IMR-90 (cell line): ENCODE results near the gene KRTAP21-1. TPM values are rescaled to one million over a fixed set of nuclear protein-coding genes. Genes with fewer than 3 reads are reported as not detected.

ENCODE experiments used
- ATAC-seq: fragments of 200-7000 bp; cut with Tn5 transposase; 2 replicates; pipeline ENCODE4 v1.9.1; 2020; ENCODE audit warnings: low read depth, mild to moderate bottlenecking, moderate library complexity
- BruUV-seq: library from RNA; stranded (reverse); fragments of 400-500 nt; replicated peaks from 2 replicates; lab custom pipeline; 2021; lab: Mats Ljungman, UMichigan
- CTCF ChIA-PET: fragments of 300-600 bp; formaldehyde crosslinking; extraction: SDS; loops from one replicate; lab custom pipeline; 2021; ENCODE audit warnings: antibody characterized with exemption; lab: Yijun Ruan, JAX
- POLR2A ChIA-PET: fragments of 300-600 bp; sonication (Branson Sonifier 250); formaldehyde crosslinking; loops from one replicate; lab custom pipeline; 2022; ENCODE audit warnings: antibody characterized with exemption; ENCODE audit not compliant: unreplicated experiment; lab: Charles Lee
- DNase-seq: peaks from one replicate; pipeline ENCODE4 v3.0.0; 2013
- H2AFZ ChIP-seq: replicated peaks from 2 replicates; pipeline ENCODE3; 2013; ENCODE audit warnings: low read length, mild to moderate bottlenecking; ENCODE audit not compliant: poor library complexity
- H2AK5ac ChIP-seq: 2 replicates; pipeline ENCODE4 v1.6.1; 2013; ENCODE audit warnings: low read depth, low read length, inconsistent platforms
- H2AK9ac ChIP-seq: replicated peaks from 2 replicates; pipeline ENCODE3; 2013; ENCODE audit warnings: mild to moderate bottlenecking, low read depth, low read length, moderate library complexity; ENCODE audit not compliant: poor library complexity
- H2BK120ac ChIP-seq: 2 replicates; pipeline ENCODE4 v1.6.1; 2013; ENCODE audit warnings: low read depth, low read length, inconsistent platforms
- H2BK15ac ChIP-seq: 3 replicates; pipeline ENCODE4 v1.6.1; 2013; ENCODE audit warnings: low read depth, low read length, inconsistent platforms
- H2BK20ac ChIP-seq: 2 replicates; pipeline ENCODE4 v1.6.1; 2013; ENCODE audit warnings: low read depth, mild to moderate bottlenecking, inconsistent platforms, low read length, moderate library complexity
- H2BK5ac ChIP-seq: 2 replicates; pipeline ENCODE4 v1.6.1; 2013; ENCODE audit warnings: mild to moderate bottlenecking, low read depth, low read length, inconsistent platforms; ENCODE audit not compliant: poor library complexity, severe bottlenecking
- H3K14ac ChIP-seq: replicated peaks from 2 replicates; pipeline ENCODE4 v1.6.1; 2013; ENCODE audit warnings: low read depth, low read length, inconsistent platforms
- H3K18ac ChIP-seq: 2 replicates; pipeline ENCODE4 v1.6.1; 2013; ENCODE audit warnings: low read depth, low read length, control low read depth
- H3K23ac ChIP-seq: 2 replicates; pipeline ENCODE4 v1.6.1; 2013; ENCODE audit warnings: low read depth, low read length, inconsistent platforms
- H3K27ac ChIP-seq: 2 replicates; pipeline ENCODE4 v1.5.1; 2013; ENCODE audit warnings: mild to moderate bottlenecking, control low read depth, low read length; ENCODE audit not compliant: insufficient read depth
- H3K27me3 ChIP-seq: 2 replicates; pipeline ENCODE4 v1.6.1; 2013; ENCODE audit warnings: low read length; ENCODE audit not compliant: control insufficient read depth, insufficient read depth
- H3K36me3 ChIP-seq: 2 replicates; pipeline ENCODE4 v1.6.1; 2013; ENCODE audit warnings: low read length, mixed read lengths; ENCODE audit not compliant: control insufficient read depth, insufficient read depth
- H3K4ac ChIP-seq: 2 replicates; pipeline ENCODE4 v1.6.1; 2013; ENCODE audit warnings: low read depth, low read length, inconsistent platforms
- H3K4me1 ChIP-seq: 2 replicates; pipeline ENCODE4 v1.6.1; 2013; ENCODE audit warnings: low read length, mixed read lengths; ENCODE audit not compliant: control insufficient read depth, insufficient read depth
- H3K4me2 ChIP-seq: 2 replicates; pipeline ENCODE4 v1.6.1; 2013; ENCODE audit warnings: low read depth, mild to moderate bottlenecking, control low read depth, low read length, moderate library complexity
- H3K4me3 ChIP-seq: 2 replicates; pipeline ENCODE4 v1.5.1; 2013; ENCODE audit warnings: low read depth, mild to moderate bottlenecking, control low read depth, low read length, moderate library complexity; ENCODE audit not compliant: insufficient read depth
- H3K56ac ChIP-seq: 2 replicates; pipeline ENCODE4 v1.6.1; 2013; ENCODE audit warnings: low read length, inconsistent platforms; ENCODE audit not compliant: insufficient read depth; ENCODE audit errors: extremely low read depth
- H3K79me1 ChIP-seq, 2 experiments: 2 replicates each; pipeline ENCODE4 v1.6.1; 2013; ENCODE audit warnings: low read length in 2 of 2, inconsistent platforms in 1 of 2, low read depth in 1 of 2
- H3K9ac ChIP-seq: 2 replicates; pipeline ENCODE4 v1.6.1; 2013; ENCODE audit warnings: low read depth, low read length, control low read depth
- H3K9me1 ChIP-seq: 2 replicates; pipeline ENCODE4 v1.6.1; 2013; ENCODE audit warnings: low read length, inconsistent platforms; ENCODE audit not compliant: insufficient read depth
- H3K9me3 ChIP-seq: 2 replicates; pipeline ENCODE4 v1.6.1; 2013; ENCODE audit warnings: low read length; ENCODE audit not compliant: control insufficient read depth, insufficient read depth
- H4K20me1 ChIP-seq: 2 replicates; pipeline ENCODE4 v1.6.1; 2013; ENCODE audit warnings: low read length, inconsistent platforms; ENCODE audit not compliant: insufficient read depth
- H4K5ac ChIP-seq: 2 replicates; pipeline ENCODE4 v1.6.1; 2013; ENCODE audit warnings: mild to moderate bottlenecking, low read depth, low read length, control low read depth
- H4K8ac ChIP-seq, 2 experiments: 2 replicates each; pipeline ENCODE4 v1.6.1; 2013; ENCODE audit warnings: low read depth in 2 of 2, low read length in 2 of 2, control low read depth in 1 of 2, inconsistent platforms in 1 of 2
- H4K91ac ChIP-seq: 2 replicates; pipeline ENCODE4 v1.6.1; 2013; ENCODE audit warnings: low read depth, low read length, inconsistent platforms; ENCODE audit not compliant: insufficient read depth
- BHLHE40 ChIP-seq: fragments of 150-350 bp; IDR thresholded peaks from 2 replicates; pipeline ENCODE4 v1.6.1; 2016; ENCODE audit warnings: mild to moderate bottlenecking, low read depth, low read length
- ELK1 ChIP-seq: fragments of 150-350 bp; IDR thresholded peaks from 2 replicates; pipeline ENCODE4 v1.6.1; 2016; ENCODE audit warnings: low read depth, mild to moderate bottlenecking, low read length, moderate library complexity, borderline replicate concordance
- FOS ChIP-seq: fragments of 150-350 bp; IDR thresholded peaks from 2 replicates; pipeline ENCODE4 v1.6.1; 2016; ENCODE audit warnings: low read depth, low read length
- MAZ ChIP-seq: IDR thresholded peaks from 2 replicates; pipeline ENCODE4 v1.6.1; 2012; ENCODE audit warnings: low read depth, mild to moderate bottlenecking, low read length, improper control_type of control experiment, moderate library complexity, borderline replicate concordance
- MXI1 ChIP-seq: IDR thresholded peaks from 2 replicates; pipeline ENCODE4 v1.6.1; 2012; ENCODE audit warnings: low read depth, mild to moderate bottlenecking, low read length, moderate library complexity, borderline replicate concordance
- NFE2L2 ChIP-seq: fragments of 150-350 bp; IDR thresholded peaks from 2 replicates; pipeline ENCODE4 v1.6.1; 2016; ENCODE audit warnings: low read depth, mild to moderate bottlenecking, low read length
- RAD21 ChIP-seq: IDR thresholded peaks from 2 replicates; pipeline ENCODE4 v1.6.1; 2012; ENCODE audit warnings: low read length, improper control_type of control experiment
- RCOR1 ChIP-seq: IDR thresholded peaks from 2 replicates; pipeline ENCODE4 v1.6.1; 2012; ENCODE audit warnings: mild to moderate bottlenecking, low read length, improper control_type of control experiment; ENCODE audit not compliant: insufficient replicate concordance
- RFX5 ChIP-seq: IDR thresholded peaks from 2 replicates; pipeline ENCODE4 v1.8.0; 2012; ENCODE audit warnings: low read depth, mild to moderate bottlenecking, low read length, moderate library complexity
- SMC3 ChIP-seq: fragments of 150-350 bp; IDR thresholded peaks from 2 replicates; pipeline ENCODE4 v1.6.1; 2016; ENCODE audit warnings: low read depth, mild to moderate bottlenecking, antibody characterized with exemption, low read length, moderate library complexity
- USF2 ChIP-seq: fragments of 150-350 bp; IDR thresholded peaks from 2 replicates; pipeline ENCODE4 v1.6.1; 2017; ENCODE audit warnings: mild to moderate bottlenecking, antibody characterized with exemption, low read length, low read depth
- WGBS, 2 experiments: methylation state at CpG; one replicate each; pipeline versions ENCODE4 v1.1.5 to v1.1.7; 2013; ENCODE audit warnings: missing lambda C conversion rate in 2 of 2; ENCODE audit not compliant: insufficient read length in 1 of 2; ENCODE audit errors: extremely low coverage in 2 of 2; 5-methylcytosine and 5-hydroxymethylcytosine counted together
- dilution Hi-C: fragments of 300-500 bp; cut with HindIII; formaldehyde crosslinking; loops from one replicate; pipeline ENCODE4 v1.14.3; 2018; ENCODE audit warnings: low sequenced_read_pairs; ENCODE audit not compliant: unreplicated experiment
- in situ Hi-C: fragments of 300-500 bp; cut with MboI; formaldehyde crosslinking; loops from 3 replicates; pipeline ENCODE4 v1.14.3; 2019; ENCODE audit warnings: low sequenced_read_pairs, inconsistent platforms, mixed read lengths
- intact Hi-C: fragments of 100-400 bp; cut with micrococcal nuclease; formaldehyde crosslinking; loops from 2 replicates; pipeline ENCODE4 v1.10.0; 2022
- polyA plus RNA-seq, 3 experiments: library from polyadenylated mRNA; depleted of rRNA; stranded (reverse); fragments of >200 nt; gene quantifications; 2 replicates each; pipeline ENCODE4 v1.2.3, GENCODE V29; 2012; ENCODE audit warnings: low replicate concordance in 1 of 3
- total RNA-seq: library from RNA; depleted of rRNA; stranded (reverse); fragments of >200 nt; gene quantifications from 2 replicates; pipeline ENCODE4 v1.2.3, GENCODE V29; 2012

KRTAP21-1 gene
- total and polyA plus RNA-seq, 2 of the 4 experiments (the other 2 are of a cell fraction) = not detected

GRCh38 chr21:30760776-30761175 lies 5.5 kb upstream of the KRTAP21-1 start:
- Histone ChIP-seq H3K4me2 (no peak overlapping the region), H4K20me1 (no peaks in the 10 kb centered on the region), H3K36me3 (no peaks in the 10 kb centered on the region), H3K9ac (no peak overlapping the region), H3K4me1 (no peaks in the 10 kb centered on the region), H3K9me3 (peaks cover 14% of the 10 kb centered on the region), H3K18ac (no peak overlapping the region), H3K56ac (no peak overlapping the region), H3K27me3 (no peaks in the 10 kb centered on the region), H2BK15ac (no peak overlapping the region), H2AK5ac (no peak overlapping the region), H2BK5ac (no peak overlapping the region), H3K9me1 (no peaks in the 10 kb centered on the region), H4K5ac (no peak overlapping the region), H2AK9ac (no peak overlapping the region), H3K27ac (no peak overlapping the region), H3K14ac (no peak overlapping the region), H3K4ac (no peak overlapping the region), H3K23ac (no peak overlapping the region), H3K79me1 (no peaks in the 10 kb centered on the region), H4K8ac (no peak overlapping the region), H2BK20ac (no peak overlapping the region), H2BK120ac (no peak overlapping the region), H4K91ac (no peak overlapping the region), H2AFZ (no peak overlapping the region), H3K4me3 (no peak overlapping the region)
- in situ Hi-C loops (no loop called here), dilution Hi-C loops (no loop called here), intact Hi-C loops (no loop called here)
- DNase-seq (no peak), ATAC-seq (no peak)
- POLR2A ChIA-PET = no interaction called here
- BruUV-seq = no TSS peak
- TF ChIP-seq MXI1 = no peak
- no peak for TF ChIP-seq RCOR1
- TF ChIP-seq ELK1 = no peak
- no peak for TF ChIP-seq RAD21
- TF ChIP-seq RFX5 = no peak
- no peak for TF ChIP-seq BHLHE40
- TF ChIP-seq SMC3 = no peak
- TF ChIP-seq MAZ = no peak
- no peak for TF ChIP-seq FOS
- no peak for TF ChIP-seq USF2
- no peak for TF ChIP-seq NFE2L2
- CTCF ChIA-PET = no interaction called here
- WGBS, 2 experiments = no CpG with 5 or more reads among the region's 2 CpGs
